MCF 10A (cell line): ENCODE measurements around the gene DNER. TPM values are rescaled to one million over a fixed set of nuclear protein-coding genes. Genes with fewer than 3 reads are reported as not detected.

Experiments
- BruUV-seq: library from RNA; stranded (reverse); fragments of 400-500 nt; replicated peaks from 2 replicates; lab custom pipeline; 2021; lab: Mats Ljungman, UMichigan
- CTCF ChIA-PET: fragments of 300-600 bp; sonication (Branson Sonifier 250); formaldehyde crosslinking; extraction: SDS; loops from one replicate; lab custom pipeline; 2021; ENCODE audit warnings: antibody characterized with exemption, inconsistent platforms; lab: Yijun Ruan, JAX
- POLR2A ChIA-PET: fragments of 300-600, 350-650 bp; sonication (Branson Sonifier 250); formaldehyde crosslinking; extraction: SDS; loops from one replicate; lab custom pipeline; 2020; ENCODE audit warnings: antibody characterized with exemption, inconsistent platforms; lab: Yijun Ruan, JAX
- DNase-seq: peaks from one replicate; pipeline ENCODE4 v3.0.0-alpha.2; 2018; ENCODE audit not compliant: unreplicated experiment
- H3K27ac Mint-ChIP-seq: one replicate; pipeline ENCODE4 v1.8.0; 2022; ENCODE audit warnings: mild to moderate bottlenecking, low read depth, mixed read lengths; ENCODE audit not compliant: unreplicated experiment
- H3K27me3 Mint-ChIP-seq: one replicate; pipeline ENCODE4 v1.8.0; 2022; ENCODE audit warnings: mixed read lengths; ENCODE audit not compliant: insufficient read depth, unreplicated experiment
- H3K36me3 Mint-ChIP-seq: one replicate; pipeline ENCODE4 v1.8.0; 2022; ENCODE audit warnings: mild to moderate bottlenecking, moderate library complexity, mixed read lengths; ENCODE audit not compliant: insufficient read depth, unreplicated experiment
- H3K4me1 Mint-ChIP-seq: one replicate; pipeline ENCODE4 v1.8.0; 2022; ENCODE audit warnings: mixed read lengths; ENCODE audit not compliant: insufficient read depth, unreplicated experiment
- H3K4me3 Mint-ChIP-seq: one replicate; pipeline ENCODE4 v1.8.0; 2022; ENCODE audit warnings: mild to moderate bottlenecking, moderate library complexity, mixed read lengths; ENCODE audit not compliant: unreplicated experiment
- H3K9me3 Mint-ChIP-seq: one replicate; pipeline ENCODE4 v1.8.0; 2022; ENCODE audit warnings: mixed read lengths; ENCODE audit not compliant: unreplicated experiment
- CTCF ChIP-seq: fragments of 200-600 bp; IDR thresholded peaks from one replicate; pipeline ENCODE4 v1.8.0; 2022; ENCODE audit warnings: antibody characterized with exemption, mild to moderate bottlenecking; ENCODE audit not compliant: unreplicated experiment
- intact Hi-C: fragments of 100-400 bp; cut with micrococcal nuclease; formaldehyde crosslinking; loops from 2 replicates; pipeline ENCODE4 v1.14.1; 2022
- total RNA-seq: library from RNA; stranded (reverse); gene quantifications from 2 replicates; pipeline ENCODE4 v1.2.3, GENCODE V29; 2022

Gene DNER
- total RNA-seq, 1 experiment from 2014 or later, result 49.2 TPM

GRCh38 chr2:229612384-229612971 is 101.9 kb downstream of the DNER start:
- Mint-ChIP-seq H3K36me3 (no peaks in the 10 kb centered on the region), H3K9me3 (no peaks in the 10 kb centered on the region), H3K27ac (no peak overlapping the region), H3K4me1 (no peaks in the 10 kb centered on the region), H3K4me3 (no peak overlapping the region), H3K27me3 (no peaks in the 10 kb centered on the region)
- ChIA-PET CTCF (interaction anchor here (1.0 kb wide), 1 partner anchor 28 kb away, joined by 4 read pairs; no protein-coding TSS in a partner anchor), POLR2A (no interaction called here)
- intact Hi-C loops, result no loop called here
- BruUV-seq, result no TSS peak
- TF ChIP-seq CTCF, result no peak
- DNase-seq, result no peak

GRCh38 chr2:229611360-229611759 is 103.0 kb downstream of the DNER start:
- intact Hi-C loops, result no loop called here
- Mint-ChIP-seq H3K27me3 (no peaks in the 10 kb centered on the region), H3K4me3 (no peak overlapping the region), H3K9me3 (no peaks in the 10 kb centered on the region), H3K36me3 (no peaks in the 10 kb centered on the region), H3K27ac (no peak overlapping the region), H3K4me1 (no peaks in the 10 kb centered on the region)
- DNase-seq, result no peak
- ChIA-PET POLR2A (no interaction called here), CTCF (interaction anchor here (1.0 to 1.1 kb wide), 2 partner anchors 88 to 526 kb away, joined by 3 to 4 read pairs; no protein-coding TSS in a partner anchor)
- no peak for TF ChIP-seq CTCF
- no TSS peak for BruUV-seq

- H3K4me3 Mint-ChIP-seq, result no peak overlapping the region
- no peaks in the 10 kb centered on the region for H3K4me1 Mint-ChIP-seq
- DNase-seq, result peak; percentile 56
- H3K27ac Mint-ChIP-seq, result no peak overlapping the region
- H3K9me3 Mint-ChIP-seq, result no peaks in the 10 kb centered on the region
- no peaks in the 10 kb centered on the region for H3K36me3 Mint-ChIP-seq
- CTCF ChIA-PET, result interaction anchor here (0.6 to 1.1 kb wide), 3 partner anchors 89 to 548 kb away, joined by 3 to 4 read pairs (median 3); no protein-coding TSS in a partner anchor
- no peak for TF ChIP-seq CTCF
- POLR2A ChIA-PET, result interaction anchor here (0.6 kb wide), 1 partner anchor 1562 kb away, joined by 3 read pairs; no protein-coding TSS in a partner anchor
- intact Hi-C loops, result no loop called here
- BruUV-seq, result no TSS peak
- no peaks in the 10 kb centered on the region for H3K27me3 Mint-ChIP-seq
Measured at GRCh38 chr2:229610872-229611271, 103.5 kb downstream of the DNER start.

GRCh38 chr2:229610333-229610732 is 104.0 kb downstream of the DNER start:
- H3K36me3 Mint-ChIP-seq, result no peaks in the 10 kb centered on the region
- no peaks in the 10 kb centered on the region for H3K4me1 Mint-ChIP-seq
- intact Hi-C loops, result no loop called here
- POLR2A ChIA-PET, result interaction anchor here (0.6 kb wide), 2 partner anchors 594 to 1563 kb away, joined by 3 read pairs; no protein-coding TSS in a partner anchor
- peak; percentile 88 for DNase-seq
- H3K27ac Mint-ChIP-seq, result no peak overlapping the region
- no TSS peak for BruUV-seq
- TF ChIP-seq CTCF, result no peak
- H3K27me3 Mint-ChIP-seq, result no peaks in the 10 kb centered on the region
- H3K4me3 Mint-ChIP-seq, result no peak overlapping the region
- no peaks in the 10 kb centered on the region for H3K9me3 Mint-ChIP-seq
- CTCF ChIA-PET, result interaction anchor here (0.6 to 1.5 kb wide), 5 partner anchors 9 to 549 kb away, joined by 3 to 5 read pairs (median 4); no protein-coding TSS in a partner anchor
